CD4-positive, CD25-positive, alpha-beta regulatory T cell (primary cell): ENCODE results near the gene GPR26. TPM values are rescaled to one million over a fixed set of nuclear protein-coding genes. Genes with fewer than 3 reads are reported as not detected.

ENCODE experiments used
- ATAC-seq, 2 donors: fragments of 150-1000 bp; cut with Tn5 transposase; one replicate each; pipeline ENCODE4 v1.10.0; 2021; ENCODE audit warnings: low read depth in 2 of 2, moderate number of reproducible peaks in 2 of 2, moderate library complexity in 1 of 2
- DNase-seq, 3 donors: peaks; one replicate each; pipeline versions ENCODE4 v3.0.0 to v3.0.0-alpha.2; 2012 to 2022; ENCODE audit warnings: mixed read lengths in 1 of 3
- H3K27ac ChIP-seq: one replicate; pipeline ENCODE4 v1.7.0; 2013; ENCODE audit warnings: mild to moderate bottlenecking, low read length; ENCODE audit not compliant: insufficient read depth, poor library complexity, severe bottlenecking
- H3K27me3 ChIP-seq: one replicate; pipeline ENCODE4 v1.7.0; 2013; ENCODE audit warnings: low read length; ENCODE audit not compliant: control insufficient read depth, insufficient read depth
- H3K36me3 ChIP-seq: one replicate; pipeline ENCODE4 v1.7.0; 2013; ENCODE audit warnings: mild to moderate bottlenecking, low read length, moderate library complexity; ENCODE audit not compliant: control insufficient read depth, insufficient read depth
- H3K4me1 ChIP-seq: 2 replicates; pipeline ENCODE4 v1.7.0; 2013; ENCODE audit warnings: mild to moderate bottlenecking, low read length; ENCODE audit not compliant: insufficient read depth, control insufficient read depth, poor library complexity, severe bottlenecking
- H3K4me3 ChIP-seq: one replicate; pipeline ENCODE4 v1.7.0; 2013; ENCODE audit warnings: low read depth, mild to moderate bottlenecking, low read length, moderate library complexity
- H3K9me3 ChIP-seq, 2 experiments: 1 replicate in 1 of 2; 2 replicates in 1 of 2; pipeline ENCODE4 v1.7.0; 2013; ENCODE audit warnings: low read length in 2 of 2, mild to moderate bottlenecking in 1 of 2, moderate library complexity in 1 of 2; ENCODE audit not compliant: control insufficient read depth in 2 of 2
- H3K27ac Mint-ChIP-seq, 3 donors: one replicate each; pipeline ENCODE4 v1.8.0; 2020 to 2022; ENCODE audit warnings: mild to moderate bottlenecking in 3 of 3, mixed read lengths in 3 of 3, moderate library complexity in 2 of 3
- H3K27me3 Mint-ChIP-seq: one replicate; pipeline ENCODE4 v1.8.0; 2022; ENCODE audit warnings: mild to moderate bottlenecking, mixed read lengths
- H3K36me3 Mint-ChIP-seq: one replicate; pipeline ENCODE4 v1.8.0; 2020; ENCODE audit warnings: mixed read lengths
- H3K4me1 Mint-ChIP-seq, 4 donors: one replicate each; pipeline ENCODE4 v1.8.0; 2020 to 2022; ENCODE audit warnings: mixed read lengths in 4 of 4, mild to moderate bottlenecking in 1 of 4
- H3K4me3 Mint-ChIP-seq, 4 donors: one replicate each; pipeline ENCODE4 v1.8.0; 2020 to 2022; ENCODE audit warnings: mild to moderate bottlenecking in 4 of 4, mixed read lengths in 4 of 4, moderate library complexity in 3 of 4
- H3K9me3 Mint-ChIP-seq, 7 donors: one replicate each; pipeline ENCODE4 v1.8.0; 2020 to 2022; ENCODE audit warnings: mixed read lengths in 7 of 7, mild to moderate bottlenecking in 3 of 7, moderate library complexity in 2 of 7
- polyA plus RNA-seq, 4 donors: library from polyadenylated mRNA; unstranded; fragments of 300-500 nt; fragmentation: Illumina TruSeq; gene quantifications; one replicate each; pipeline ENCODE4 v1.2.3, GENCODE V29; 2021
- total RNA-seq: library from RNA; stranded (reverse); gene quantifications from one replicate; pipeline ENCODE4 v1.2.3, GENCODE V29; 2022

The GPR26 gene
- total and polyA plus RNA-seq, 5 donors from 2014 or later: not detected

GRCh38 chr10:123687758-123688157 lies 21.6 kb downstream of the GPR26 start:
- no peaks in the 10 kb centered on the region for H3K4me1 ChIP-seq
- Mint-ChIP-seq H3K9me3 (no peaks in the 10 kb centered on the region), H3K27me3 (no peaks in the 10 kb centered on the region), H3K36me3 (no peaks in the 10 kb centered on the region), H3K4me3 (no peak overlapping the region), H3K27ac (no peak overlapping the region), H3K4me1 (no peaks in the 10 kb centered on the region)
- no peaks in the 10 kb centered on the region for H3K36me3 ChIP-seq
- H3K9me3 ChIP-seq: no peaks in the 10 kb centered on the region
- H3K27me3 ChIP-seq: no peaks in the 10 kb centered on the region
- no peak overlapping the region for H3K27ac ChIP-seq
- no peak overlapping the region for H3K4me3 ChIP-seq
- DNase-seq (no peak), ATAC-seq (no peak)

GRCh38 chr10:123689880-123690279 lies 23.7 kb downstream of the GPR26 start:
- Histone ChIP-seq H3K27ac (no peak overlapping the region), H3K4me1 (no peaks in the 10 kb centered on the region), H3K9me3 (no peaks in the 10 kb centered on the region), H3K27me3 (no peaks in the 10 kb centered on the region), H3K36me3 (no peaks in the 10 kb centered on the region), H3K4me3 (no peak overlapping the region)
- H3K4me1 Mint-ChIP-seq: no peaks in the 10 kb centered on the region
- H3K27ac Mint-ChIP-seq: no peak overlapping the region
- no peaks in the 10 kb centered on the region for H3K27me3 Mint-ChIP-seq
- DNase-seq (no peak), ATAC-seq (no peak)
- H3K4me3 Mint-ChIP-seq: no peak overlapping the region
- H3K36me3 Mint-ChIP-seq: no peaks in the 10 kb centered on the region
- peaks cover 0 to 1% (median 0%) of the 10 kb centered on the region in 7 donors for H3K9me3 Mint-ChIP-seq

GRCh38 chr10:123703195-123703790 lies 37.1 kb downstream of the GPR26 start:
- no peaks in the 10 kb centered on the region for H3K27me3 ChIP-seq
- no peaks in the 10 kb centered on the region for H3K4me1 ChIP-seq
- no peak overlapping the region for H3K4me3 ChIP-seq
- no peaks in the 10 kb centered on the region for H3K27me3 Mint-ChIP-seq
- H3K9me3 ChIP-seq: no peaks in the 10 kb centered on the region
- no peaks in the 10 kb centered on the region for H3K9me3 Mint-ChIP-seq
- H3K36me3 ChIP-seq: no peaks in the 10 kb centered on the region
- no peaks in the 10 kb centered on the region for H3K4me1 Mint-ChIP-seq
- H3K36me3 Mint-ChIP-seq: no peaks in the 10 kb centered on the region
- no peak for ATAC-seq
- DNase-seq: no peak
- H3K4me3 Mint-ChIP-seq: no peak overlapping the region
- H3K27ac Mint-ChIP-seq: no peak overlapping the region
- H3K27ac ChIP-seq: no peak overlapping the region

- no peaks in the 10 kb centered on the region for H3K4me1 Mint-ChIP-seq
- peaks cover 0 to 1% (median 0%) of the 10 kb centered on the region in 7 donors for H3K9me3 Mint-ChIP-seq
- Histone ChIP-seq H3K27me3 (no peaks in the 10 kb centered on the region), H3K4me1 (no peaks in the 10 kb centered on the region), H3K36me3 (no peaks in the 10 kb centered on the region), H3K4me3 (no peak overlapping the region), H3K27ac (no peak overlapping the region), H3K9me3 (no peaks in the 10 kb centered on the region)
- H3K27me3 Mint-ChIP-seq: no peaks in the 10 kb centered on the region
- no peaks in the 10 kb centered on the region for H3K36me3 Mint-ChIP-seq
- ATAC-seq: no peak
- no peak overlapping the region for H3K27ac Mint-ChIP-seq
- DNase-seq: no peak
- H3K4me3 Mint-ChIP-seq: no peak overlapping the region
Observed at GRCh38 chr10:123704076-123704475, 37.9 kb downstream of the GPR26 start.

GRCh38 chr10:123704812-123705211 lies 38.7 kb downstream of the GPR26 start:
- no peak for ATAC-seq
- Mint-ChIP-seq H3K9me3 (peaks cover 0 to 1% (median 0%) of the 10 kb centered on the region in 7 donors), H3K4me1 (no peaks in the 10 kb centered on the region), H3K36me3 (no peaks in the 10 kb centered on the region), H3K27me3 (no peaks in the 10 kb centered on the region), H3K27ac (no peak overlapping the region), H3K4me3 (no peak overlapping the region)
- no peak overlapping the region for H3K4me3 ChIP-seq
- H3K9me3 ChIP-seq: no peaks in the 10 kb centered on the region
- H3K27me3 ChIP-seq: peaks cover 2% of the 10 kb centered on the region
- no peaks in the 10 kb centered on the region for H3K4me1 ChIP-seq
- H3K27ac ChIP-seq: no peak overlapping the region
- DNase-seq: no peak
- no peaks in the 10 kb centered on the region for H3K36me3 ChIP-seq

GRCh38 chr10:123706236-123706635 lies 40.1 kb downstream of the GPR26 start:
- Histone ChIP-seq H3K4me3 (no peak overlapping the region), H3K4me1 (no peaks in the 10 kb centered on the region), H3K27me3 (peaks cover 3% of the 10 kb centered on the region), H3K27ac (no peak overlapping the region), H3K36me3 (no peaks in the 10 kb centered on the region), H3K9me3 (no peaks in the 10 kb centered on the region)
- H3K36me3 Mint-ChIP-seq: no peaks in the 10 kb centered on the region
- peaks cover 0 to 1% (median 0%) of the 10 kb centered on the region in 7 donors for H3K9me3 Mint-ChIP-seq
- no peaks in the 10 kb centered on the region for H3K4me1 Mint-ChIP-seq
- H3K27me3 Mint-ChIP-seq: no peaks in the 10 kb centered on the region
- DNase-seq (no peak), ATAC-seq (no peak)
- H3K27ac Mint-ChIP-seq: no peak overlapping the region
- H3K4me3 Mint-ChIP-seq: no peak overlapping the region

- H3K9me3 ChIP-seq: no peaks in the 10 kb centered on the region
- Mint-ChIP-seq H3K27me3 (peaks cover 8% of the 10 kb centered on the region), H3K4me3 (no peak overlapping the region), H3K9me3 (peaks cover 0 to 5% (median 3%) of the 10 kb centered on the region in 7 donors), H3K4me1 (no peaks in the 10 kb centered on the region), H3K36me3 (no peaks in the 10 kb centered on the region), H3K27ac (no peak overlapping the region)
- no peak for ATAC-seq
- no peaks in the 10 kb centered on the region for H3K36me3 ChIP-seq
- no peaks in the 10 kb centered on the region for H3K27me3 ChIP-seq
- DNase-seq: no peak
- no peak overlapping the region for H3K27ac ChIP-seq
- H3K4me3 ChIP-seq: no peak overlapping the region
- no peaks in the 10 kb centered on the region for H3K4me1 ChIP-seq
Observed at GRCh38 chr10:123715546-123715945, 49.4 kb downstream of the GPR26 start.

GRCh38 chr10:123717336-123717735 lies 51.2 kb downstream of the GPR26 start:
- Histone ChIP-seq H3K4me3 (no peak overlapping the region), H3K4me1 (no peaks in the 10 kb centered on the region), H3K9me3 (no peaks in the 10 kb centered on the region), H3K27me3 (no peaks in the 10 kb centered on the region), H3K36me3 (no peaks in the 10 kb centered on the region), H3K27ac (no peak overlapping the region)
- Mint-ChIP-seq H3K27me3 (peaks cover 8% of the 10 kb centered on the region), H3K9me3 (peaks cover 0 to 7% (median 3%) of the 10 kb centered on the region in 7 donors), H3K4me1 (no peaks in the 10 kb centered on the region), H3K36me3 (no peaks in the 10 kb centered on the region), H3K27ac (no peak overlapping the region), H3K4me3 (no peak overlapping the region)
- no peak for DNase-seq
- no peak for ATAC-seq
